K562 (cell line): Measurements from ENCODE around the gene TAF10. TPM values are rescaled to one million over a fixed set of nuclear protein-coding genes. Genes with fewer than 3 reads are reported as not detected.
A peak's percentile ranks its signal among the peaks of the same experiment; 100 is the strongest.

Source experiments
- BRF1 ChIP-seq: IDR thresholded peaks from 3 replicates; pipeline ENCODE4 v1.6.1; 2011; ENCODE audit warnings: borderline replicate concordance, mild to moderate bottlenecking; ENCODE audit not compliant: insufficient read length; ENCODE audit errors: extremely low read depth
- CAMTA2 ChIP-seq: fragments of 250-450 bp; sonication (Bioruptor Pico); conservative IDR thresholded peaks from 2 replicates; pipeline ENCODE4 v1.5.1; 2022
- CCAR2 ChIP-seq: fragments of 200-400 bp; formaldehyde crosslinking; IDR thresholded peaks from 2 replicates; pipeline ENCODE4 v1.6.1; 2017; ENCODE audit warnings: mild to moderate bottlenecking, low read depth, low read length
- CEBPB ChIP-seq: fragments of 450-650 bp; IDR thresholded peaks from 2 replicates; pipeline ENCODE4 v1.6.1; 2016; ENCODE audit warnings: missing genetic modification characterization, missing compliant biosample characterization
- CEBPZ ChIP-seq: fragments of 150-350 bp; IDR thresholded peaks from 2 replicates; pipeline ENCODE4 v1.6.1; 2014; ENCODE audit warnings: low read depth, mild to moderate bottlenecking, low read length, borderline replicate concordance
- CTCF ChIP-seq, 3 experiments: IDR thresholded peaks in 2 of 3; conservative IDR thresholded peaks in 1 of 3; 2 replicates each; pipeline ENCODE4 v1.5.1; 2011 to 2012; ENCODE audit warnings: low read length in 3 of 3, mild to moderate bottlenecking in 3 of 3, control low read depth in 2 of 3, improper control_type of control experiment in 1 of 3, inconsistent platforms in 1 of 3, low read depth in 1 of 3, mixed read lengths in 1 of 3, moderate library complexity in 1 of 3; ENCODE audit not compliant: insufficient read depth in 2 of 3
- E2F4 ChIP-seq: sonication (generic); formaldehyde crosslinking; IDR thresholded peaks from 2 replicates; pipeline ENCODE4 v1.8.0; 2022; ENCODE audit warnings: mild to moderate bottlenecking, low read depth, missing genetic modification reagents
- E2F6 ChIP-seq, 2 experiments: IDR thresholded peaks; 2 replicates each; pipeline ENCODE4 v1.6.1; 2011; ENCODE audit warnings: borderline replicate concordance in 1 of 2, control low read depth in 1 of 2, low read depth in 1 of 2, low read length in 1 of 2, mild to moderate bottlenecking in 1 of 2, mixed read lengths in 1 of 2, moderate library complexity in 1 of 2; ENCODE audit not compliant: insufficient read depth in 1 of 2, insufficient read length in 1 of 2, poor library complexity in 1 of 2, severe bottlenecking in 1 of 2; ENCODE audit errors: extremely low read depth in 1 of 2
- EP300 ChIP-seq: IDR thresholded peaks from 2 replicates; pipeline ENCODE4 v1.6.1; 2012; ENCODE audit warnings: low read length, improper control_type of control experiment
- FOSL1 ChIP-seq: fragments of 200-800 bp; sonication (Bioruptor generic); conservative IDR thresholded peaks from 2 replicates; pipeline ENCODE4 v1.6.1; 2016; ENCODE audit warnings: missing genetic modification characterization, missing compliant biosample characterization
- HDAC2 ChIP-seq: fragments of 450-650 bp; IDR thresholded peaks from 2 replicates; pipeline ENCODE4 v1.6.1; 2016; ENCODE audit warnings: mild to moderate bottlenecking
- HOXB6 ChIP-seq: fragments of 250-450 bp; sonication (Bioruptor Pico); IDR thresholded peaks from 2 replicates; pipeline ENCODE4 v1.5.1; 2022; ENCODE audit warnings: mild to moderate bottlenecking, borderline replicate concordance
- JUNB ChIP-seq: fragments of 450-650 bp; formaldehyde crosslinking; conservative IDR thresholded peaks from 2 replicates; pipeline ENCODE4 v1.4.0; 2020; ENCODE audit warnings: mild to moderate bottlenecking
- NFE2 ChIP-seq: IDR thresholded peaks from 2 replicates; pipeline ENCODE4 v1.6.1; 2014; ENCODE audit warnings: antibody characterized with exemption, low read depth
- POLR2B ChIP-seq: fragments of 450-650 bp; IDR thresholded peaks from 2 replicates; pipeline ENCODE4 v1.6.1; 2018; ENCODE audit warnings: low read depth; ENCODE audit not compliant: partially characterized antibody
- TGIF2 ChIP-seq: sonication (generic); formaldehyde crosslinking; IDR thresholded peaks from 2 replicates; pipeline ENCODE4 v1.8.1; 2022; ENCODE audit warnings: mild to moderate bottlenecking, missing genetic modification reagents, moderate library complexity
- THRAP3 ChIP-seq: fragments of 450-650 bp; IDR thresholded peaks from 2 replicates; pipeline ENCODE4 v1.6.1; 2016; ENCODE audit warnings: mild to moderate bottlenecking, inconsistent platforms, borderline replicate concordance
- ZFX ChIP-seq: sonication (generic); formaldehyde crosslinking; IDR thresholded peaks from 2 replicates; pipeline ENCODE4 v1.8.0; 2022; ENCODE audit warnings: mild to moderate bottlenecking, missing genetic modification reagents, moderate library complexity
- ZKSCAN3 ChIP-seq: fragments of 250-450 bp; sonication (Bioruptor Pico); IDR thresholded peaks from 2 replicates; pipeline ENCODE4 v1.4.0; 2020
- ZNF24 ChIP-seq: fragments of 450-650 bp; IDR thresholded peaks from 2 replicates; pipeline ENCODE4 v1.6.1; 2016
- ZNF316 ChIP-seq: fragments of 450-650 bp; IDR thresholded peaks from 2 replicates; pipeline ENCODE4 v1.6.1; 2016
- ZNF717 ChIP-seq: fragments of 250-450 bp; sonication (Bioruptor Pico); IDR thresholded peaks from 2 replicates; pipeline ENCODE4 v1.5.0; 2021
- polyA plus RNA-seq, 8 experiments: library from polyadenylated mRNA; depleted of rRNA in 4 of 8; stranded (reverse) in 5 of 8; unstranded in 3 of 8; fragments of >200 nt; fragmentation: Nextera tagmentation in 2 of 8; fragmentation: Illumina TruSeq in 1 of 8; extraction: Ambion mirVana in 2 of 8; extraction: Trizol in 1 of 8; gene quantifications; 2 replicates each; pipeline versions ENCODE4 v1.2.1 to v1.2.3, GENCODE V29; 2011 to 2014; ENCODE audit warnings: inconsistent platforms in 1 of 8, missing spikeins in 1 of 8
- total RNA-seq, 7 experiments: library from RNA; depleted of rRNA in 6 of 7; stranded (reverse); fragments of >200 nt in 6 of 7; fragmentation: Illumina TruSeq in 2 of 7; extraction: Trizol in 2 of 7; gene quantifications; 2 replicates each; pipeline versions ENCODE4 v1.2.1 to v1.2.3, GENCODE V29; 2011 to 2021; ENCODE audit warnings: low replicate concordance in 1 of 7

TAF10 gene
- total and polyA plus RNA-seq, 9 of the 15 experiments (the other 6 are each of a cell fraction or from before 2014, with no cell fraction given) = 19.5 to 197 (median 121) TPM

GRCh38 chr11:6611092-6611962 lies 689 bp downstream of the TAF10 start (continued):
- TF ChIP-seq CCAR2 (no peak), EP300 (no peak), POLR2B (peak; percentile 67), FOSL1 (no peak), CEBPB (no peak), ZNF717 (CRISPR knock-in tag) (0 out of 2 replicates have a peak, but pooled peaks have one; percentile 25), CTCF (IDR thresholded peaks at IDR 0.05 in 2 of 3, conservative IDR thresholded peaks at IDR 0.05 in 1 of 3; ENCODE audit: insufficient read depth in 2 of 3, low read depth in 1 of 3, low read length in 3 of 3) (no peak), ZKSCAN3 (CRISPR knock-in tag) (no peak), ZFX (CRISPR knock-in tag) (no peak), HOXB6 (no peak), E2F4 (no peak), HDAC2 (no peak), THRAP3 (no peak), ZNF316 (no peak), NFE2 (no peak), JUNB (CRISPR knock-in tag) (no peak), ZNF24 (no peak), TGIF2 (CRISPR knock-in tag) (no peak), CAMTA2 (CRISPR knock-in tag) (peak; percentile 20; the same call in 1 of the 2 replicates), BRF1 (no peak), CEBPZ (no peak), E2F6 (IDR thresholded peaks at IDR 0.05; ENCODE audit: borderline replicate concordance in 1 of 2, extremely low read depth in 1 of 2, insufficient read depth in 1 of 2, insufficient read length in 1 of 2, low read depth in 1 of 2, low read length in 1 of 2, poor library complexity in 1 of 2, severe bottlenecking in 1 of 2) (no peak)
